Measurements from ENCODE around the gene PARP8.

Gene PARP8

DNA sequence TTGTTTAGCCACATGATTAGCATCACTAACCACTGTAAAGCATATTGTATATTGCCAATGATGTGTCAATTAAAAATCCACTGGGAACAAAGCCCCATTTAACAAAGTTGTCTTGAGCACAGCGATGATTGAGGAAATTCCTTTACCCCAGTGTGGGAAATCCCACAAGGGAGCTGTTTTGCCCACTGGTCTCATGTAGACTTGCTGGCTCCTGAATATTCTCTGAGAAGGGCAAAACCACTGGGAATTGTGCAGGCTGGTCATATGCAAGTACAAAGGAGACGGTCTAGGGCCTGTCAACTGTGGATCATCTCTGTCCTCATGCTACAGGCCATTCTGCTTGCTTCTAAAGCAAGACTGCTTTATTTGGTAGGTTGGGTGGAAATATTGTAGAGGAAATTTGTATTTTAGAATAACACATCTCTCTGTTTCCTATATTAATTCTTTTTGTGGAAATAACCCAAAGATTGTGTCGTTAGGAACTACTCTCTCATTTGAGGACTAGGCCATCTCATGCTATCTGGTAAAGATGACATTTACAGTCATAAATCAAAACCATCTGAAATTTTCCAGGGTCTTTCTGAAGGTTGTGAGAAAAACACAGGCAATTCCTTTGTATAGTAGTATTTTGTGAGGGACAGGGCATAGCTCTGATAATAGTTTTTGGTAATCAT lies 60.2 kb downstream of the PARP8 start:
- no peak for TF ChIP-seq CTCF (IDR thresholded peaks at IDR 0.05; ENCODE audit: low read depth, low read length)
- no peaks in the 10 kb centered on the region for H3K9me3 ChIP-seq (ENCODE audit: severe bottlenecking)
- H3K27ac ChIP-seq = no peak overlapping the region
- H3K4me3 ChIP-seq (ENCODE audit: low read depth, low read length) = no peak overlapping the region
- H3K36me3 ChIP-seq = no peaks in the 10 kb centered on the region
- H3K27me3 ChIP-seq (ENCODE audit: insufficient read depth, low read depth, severe bottlenecking) = peaks cover 3% of the 10 kb centered on the region
- DNase-seq = no peak

GRCh38 chr5:50727149-50727496 lies 60.7 kb downstream of the PARP8 start:
- H3K27ac ChIP-seq = no peak overlapping the region
- no peak for TF ChIP-seq CTCF (IDR thresholded peaks at IDR 0.05; ENCODE audit: low read depth, low read length)
- no peak for DNase-seq
- no peak overlapping the region for H3K4me3 ChIP-seq (ENCODE audit: low read depth, low read length)
- no peaks in the 10 kb centered on the region for H3K36me3 ChIP-seq
- no peaks in the 10 kb centered on the region for H3K9me3 ChIP-seq (ENCODE audit: severe bottlenecking)
- H3K27me3 ChIP-seq (ENCODE audit: insufficient read depth, low read depth, severe bottlenecking) = peaks cover 3% of the 10 kb centered on the region

- Histone ChIP-seq H3K36me3 (no peaks in the 10 kb centered on the region), H3K27me3 (ENCODE audit: insufficient read depth, low read depth, severe bottlenecking) (peaks cover 3% of the 10 kb centered on the region), H3K27ac (no peak overlapping the region), H3K4me3 (ENCODE audit: low read depth, low read length) (no peak overlapping the region), H3K9me3 (ENCODE audit: severe bottlenecking) (no peaks in the 10 kb centered on the region)
- no peak for TF ChIP-seq CTCF (IDR thresholded peaks at IDR 0.05; ENCODE audit: low read depth, low read length)
- no peak for DNase-seq
Measured at GRCh38 chr5:50727845-50728244, 61.4 kb downstream of the PARP8 start.

DNA sequence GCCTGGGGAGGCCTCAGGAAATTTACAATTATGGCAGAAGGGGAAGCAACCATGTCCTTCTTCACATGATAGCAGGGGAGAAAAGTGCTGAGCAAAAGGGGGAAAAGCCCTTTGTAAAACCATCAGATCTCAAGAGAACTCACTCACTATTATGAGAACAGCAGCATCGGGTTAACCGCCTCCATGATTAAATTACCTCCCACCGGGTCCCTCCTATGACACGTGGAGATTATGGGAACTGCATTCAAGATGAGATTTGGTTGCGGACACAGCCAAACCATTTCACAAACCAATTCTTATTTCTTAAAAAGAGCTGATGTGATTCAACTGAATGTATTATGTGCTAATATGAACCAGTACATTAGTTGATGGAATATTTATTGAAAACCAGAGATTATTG lies 63.9 kb downstream of the PARP8 start:
- no peak for TF ChIP-seq CTCF (IDR thresholded peaks at IDR 0.05; ENCODE audit: low read depth, low read length)
- no peak overlapping the region for H3K4me3 ChIP-seq (ENCODE audit: low read depth, low read length)
- no peak overlapping the region for H3K27ac ChIP-seq
- no peaks in the 10 kb centered on the region for H3K9me3 ChIP-seq (ENCODE audit: severe bottlenecking)
- H3K27me3 ChIP-seq (ENCODE audit: insufficient read depth, low read depth, severe bottlenecking) = peaks cover 9% of the 10 kb centered on the region
- no peak for DNase-seq
- H3K36me3 ChIP-seq = no peaks in the 10 kb centered on the region

DNA sequence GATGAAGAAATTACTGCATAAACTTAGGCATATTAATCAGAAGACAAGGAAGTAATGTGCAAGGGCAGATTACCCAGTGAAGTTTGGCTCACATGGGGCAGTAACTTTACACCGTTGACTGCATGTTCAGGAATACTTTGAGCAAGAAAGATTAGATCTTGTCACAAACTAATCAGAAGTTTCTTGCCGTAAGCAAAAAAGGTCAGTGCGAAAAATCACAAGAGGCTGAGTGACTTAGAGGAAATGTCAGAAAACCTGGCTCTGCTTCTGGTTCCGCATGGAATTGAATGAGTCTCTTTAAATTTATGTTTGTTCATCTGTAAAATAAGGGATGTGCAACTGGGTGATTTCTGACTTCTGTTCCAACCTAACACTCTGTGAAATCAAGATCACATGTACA lies 64.4 kb downstream of the PARP8 start:
- Histone ChIP-seq H3K27ac (no peak overlapping the region), H3K27me3 (ENCODE audit: insufficient read depth, low read depth, severe bottlenecking) (peaks cover 9% of the 10 kb centered on the region), H3K9me3 (ENCODE audit: severe bottlenecking) (no peaks in the 10 kb centered on the region), H3K36me3 (no peaks in the 10 kb centered on the region), H3K4me3 (ENCODE audit: low read depth, low read length) (no peak overlapping the region)
- no peak for TF ChIP-seq CTCF (IDR thresholded peaks at IDR 0.05; ENCODE audit: low read depth, low read length)
- no peak for DNase-seq

DNA sequence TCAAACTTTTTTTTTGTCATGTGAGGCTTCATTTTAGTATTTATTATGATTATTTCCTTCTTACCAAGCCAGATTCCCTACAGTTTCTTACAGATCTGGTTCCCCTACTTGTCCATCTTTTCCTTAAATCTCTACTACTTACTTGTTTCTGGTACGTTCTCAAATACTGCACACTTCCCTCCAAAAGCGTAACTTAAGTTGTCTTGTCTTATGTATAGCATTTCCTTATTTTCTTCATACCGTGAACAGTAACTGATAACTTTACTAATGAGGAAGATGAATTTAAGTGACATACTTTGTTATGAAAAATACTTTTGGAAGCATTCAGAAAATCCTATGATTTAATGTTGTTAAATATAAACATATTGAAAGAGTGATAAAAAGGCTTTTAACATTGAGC lies 67.3 kb downstream of the PARP8 start:
- peaks cover 9% of the 10 kb centered on the region for H3K27me3 ChIP-seq (ENCODE audit: insufficient read depth, low read depth, severe bottlenecking)
- no peak overlapping the region for H3K27ac ChIP-seq
- H3K9me3 ChIP-seq (ENCODE audit: severe bottlenecking) = no peaks in the 10 kb centered on the region
- no peak for TF ChIP-seq CTCF (IDR thresholded peaks at IDR 0.05; ENCODE audit: low read depth, low read length)
- H3K4me3 ChIP-seq (ENCODE audit: low read depth, low read length) = no peak overlapping the region
- DNase-seq = no peak
- H3K36me3 ChIP-seq = no peaks in the 10 kb centered on the region
